ENCODE results near the gene ATP6AP1.

DNA sequence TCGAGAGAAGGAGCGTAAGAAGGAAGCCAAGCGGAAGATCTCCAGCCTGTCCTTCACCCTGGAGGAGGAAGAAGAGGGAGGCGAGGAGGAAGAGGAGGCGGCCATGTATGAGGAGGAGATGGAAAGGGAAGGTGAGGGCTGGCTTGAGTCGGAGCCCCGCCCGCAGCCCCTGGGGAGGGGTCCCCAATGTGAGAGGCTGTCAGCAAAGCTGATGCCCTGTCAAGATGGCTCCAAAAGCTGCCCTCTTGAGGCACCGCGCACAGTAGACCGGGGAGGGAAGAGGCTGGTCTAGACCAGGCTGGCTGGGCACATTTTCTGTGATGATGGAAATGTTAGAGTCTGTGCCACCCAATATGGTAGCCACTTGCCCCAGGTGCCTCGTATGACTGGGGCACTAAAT is 18.0 kb downstream of the ATP6AP1 start:
- TF ChIP-seq, protein P1, sequence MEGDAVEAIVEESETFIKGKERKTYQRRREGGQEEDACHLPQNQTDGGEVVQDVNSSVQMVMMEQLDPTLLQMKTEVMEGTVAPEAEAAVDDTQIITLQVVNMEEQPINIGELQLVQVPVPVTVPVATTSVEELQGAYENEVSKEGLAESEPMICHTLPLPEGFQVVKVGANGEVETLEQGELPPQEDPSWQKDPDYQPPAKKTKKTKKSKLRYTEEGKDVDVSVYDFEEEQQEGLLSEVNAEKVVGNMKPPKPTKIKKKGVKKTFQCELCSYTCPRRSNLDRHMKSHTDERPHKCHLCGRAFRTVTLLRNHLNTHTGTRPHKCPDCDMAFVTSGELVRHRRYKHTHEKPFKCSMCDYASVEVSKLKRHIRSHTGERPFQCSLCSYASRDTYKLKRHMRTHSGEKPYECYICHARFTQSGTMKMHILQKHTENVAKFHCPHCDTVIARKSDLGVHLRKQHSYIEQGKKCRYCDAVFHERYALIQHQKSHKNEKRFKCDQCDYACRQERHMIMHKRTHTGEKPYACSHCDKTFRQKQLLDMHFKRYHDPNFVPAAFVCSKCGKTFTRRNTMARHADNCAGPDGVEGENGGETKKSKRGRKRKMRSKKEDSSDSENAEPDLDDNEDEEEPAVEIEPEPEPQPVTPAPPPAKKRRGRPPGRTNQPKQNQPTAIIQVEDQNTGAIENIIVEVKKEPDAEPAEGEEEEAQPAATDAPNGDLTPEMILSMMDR (IDR thresholded peaks at IDR 0.05) = no peak
- TF ChIP-seq POLR2A (IDR thresholded peaks at IDR 0.05) (no peak), POLR2AphosphoS5 (IDR thresholded peaks at IDR 0.05) (no peak), EP300 (IDR thresholded peaks at IDR 0.05) (no peak)

All from upper lobe of left lung (tissue), 4 donors.